H1 (cell line): ENCODE measurements around the gene PITPNC1. TPM values are rescaled to one million over a fixed set of nuclear protein-coding genes. Genes with fewer than 3 reads are reported as not detected.

Experiments
- CTCF ChIA-PET: fragments of 300-600 bp; sonication (Branson Sonifier 250); formaldehyde crosslinking; loops from one replicate; lab custom pipeline; 2021; ENCODE audit not compliant: partially characterized antibody; lab: Charles Lee
- POLR2A ChIA-PET: fragments of 300-600 bp; sonication (Branson Sonifier 250); formaldehyde crosslinking; loops from one replicate; lab custom pipeline; 2021; ENCODE audit warnings: inconsistent platforms; ENCODE audit not compliant: partially characterized antibody; lab: Charles Lee
- DNase-seq, 2 experiments: peaks; one replicate each; pipeline versions ENCODE4 v3.0.0 to v3.0.0-alpha.2; 2010 to 2022; ENCODE audit warnings: low spot score in 2 of 2, low read depth in 1 of 2, mixed read lengths in 1 of 2
- FAIRE-seq: peaks from 2 replicates; lab custom pipeline; 2011; peaks lifted over from hg19 to GRCh38; lab: Jason Lieb, UNC
- H2AFZ ChIP-seq: 2 replicates; pipeline ENCODE4 v1.8.1; 2012; ENCODE audit warnings: low read length, inconsistent platforms
- H2AK5ac ChIP-seq: 2 replicates; pipeline ENCODE4 v1.6.1; 2013; ENCODE audit warnings: low read depth, low read length
- H2BK120ac ChIP-seq: replicated peaks from 2 replicates; pipeline ENCODE3; 2013; ENCODE audit warnings: low read depth, low read length, inconsistent platforms
- H2BK12ac ChIP-seq: 2 replicates; pipeline ENCODE4 v1.6.1; 2013; ENCODE audit warnings: low read depth, low read length
- H2BK15ac ChIP-seq: 2 replicates; pipeline ENCODE4 v1.6.1; 2013; ENCODE audit warnings: low read length
- H2BK20ac ChIP-seq: 2 replicates; pipeline ENCODE4 v1.6.1; 2013; ENCODE audit warnings: low read length
- H2BK5ac ChIP-seq: 2 replicates; pipeline ENCODE4 v1.6.1; 2013; ENCODE audit warnings: low read depth, low read length
- H3K14ac ChIP-seq: 2 replicates; pipeline ENCODE4 v1.6.1; 2013; ENCODE audit warnings: inconsistent platforms; ENCODE audit not compliant: insufficient read length
- H3K18ac ChIP-seq: 2 replicates; pipeline ENCODE4 v1.6.1; 2013; ENCODE audit warnings: low read length; ENCODE audit errors: extremely low read depth
- H3K23ac ChIP-seq: 2 replicates; pipeline ENCODE4 v1.6.1; 2013; ENCODE audit warnings: inconsistent platforms; ENCODE audit not compliant: insufficient read length
- H3K23me2 ChIP-seq: 2 replicates; pipeline ENCODE4 v1.6.1; 2013; ENCODE audit warnings: low read depth, low read length
- H3K27ac ChIP-seq: 2 replicates; pipeline ENCODE4 v1.6.1; 2011; ENCODE audit warnings: low read depth, low read length, inconsistent platforms
- H3K27me3 ChIP-seq, 4 experiments: replicated peaks in 1 of 4; 1 replicate in 1 of 4; 2 replicates in 3 of 4; pipeline versions ENCODE4 v1.6.1 to v1.8.1; 2011 to 2013; ENCODE audit warnings: low read length in 3 of 4, mild to moderate bottlenecking in 3 of 4, inconsistent platforms in 2 of 4, mixed read lengths in 2 of 4, moderate library complexity in 1 of 4; ENCODE audit not compliant: control insufficient read depth in 3 of 4, insufficient read depth in 3 of 4; ENCODE audit errors: extremely low read depth in 1 of 4
- H3K36me3 ChIP-seq, 4 experiments: 2 replicates each; pipeline versions ENCODE4 v1.6.1 to v1.8.1; 2011 to 2013; ENCODE audit warnings: mild to moderate bottlenecking in 4 of 4, low read length in 3 of 4, moderate library complexity in 2 of 4, control low read depth in 1 of 4, inconsistent platforms in 1 of 4; ENCODE audit not compliant: insufficient read depth in 4 of 4, control insufficient read depth in 2 of 4
- H3K4ac ChIP-seq: replicated peaks from 2 replicates; pipeline ENCODE3; 2013; ENCODE audit warnings: low read length, low read depth, mixed read lengths, inconsistent platforms; ENCODE audit not compliant: insufficient read length
- H3K4me1 ChIP-seq, 4 experiments: replicated peaks in 1 of 4; 1 replicate in 1 of 4; 2 replicates in 3 of 4; pipeline versions ENCODE4 v1.6.1 to v1.8.1; 2011 to 2013; ENCODE audit warnings: low read length in 3 of 4, inconsistent platforms in 2 of 4, mixed read lengths in 1 of 4; ENCODE audit not compliant: insufficient read depth in 4 of 4, control insufficient read depth in 3 of 4
- H3K4me2 ChIP-seq, 2 experiments: 2 replicates each; pipeline versions ENCODE4 v1.6.1 to v1.8.1; 2011 to 2013; ENCODE audit warnings: low read depth in 2 of 2, low read length in 2 of 2, control low read depth in 1 of 2, inconsistent platforms in 1 of 2, mild to moderate bottlenecking in 1 of 2; ENCODE audit not compliant: insufficient read depth in 1 of 2
- H3K4me3 ChIP-seq, 4 experiments: fragments of 200-600, 300-600 bp in 1 of 4; sonication (generic), shearing (Covaris generic), sonication (Bioruptor Twin) in 1 of 4; 2 replicates each; pipeline versions ENCODE4 v1.5.1 to v1.8.1; 2011 to 2016; ENCODE audit warnings: low read length in 4 of 4, low read depth in 3 of 4, control low read depth in 2 of 4, inconsistent platforms in 2 of 4, mild to moderate bottlenecking in 2 of 4, mixed read lengths in 1 of 4, moderate library complexity in 1 of 4; ENCODE audit not compliant: insufficient read depth in 2 of 4; ENCODE audit errors: extremely low read depth in 1 of 4
- H3K56ac ChIP-seq: replicated peaks from 2 replicates; pipeline ENCODE3; 2013; ENCODE audit warnings: low read depth, mild to moderate bottlenecking, mixed read lengths, low read length, inconsistent platforms; ENCODE audit not compliant: insufficient read length
- H3K79me1 ChIP-seq: 2 replicates; pipeline ENCODE4 v1.6.1; 2013; ENCODE audit warnings: low read depth, low read length, control low read depth
- H3K79me2 ChIP-seq, 2 experiments: 2 replicates each; pipeline versions ENCODE4 v1.6.1 to v1.8.1; 2012 to 2013; ENCODE audit warnings: low read length in 2 of 2, mild to moderate bottlenecking in 2 of 2, inconsistent platforms in 1 of 2; ENCODE audit not compliant: insufficient read depth in 2 of 2, control insufficient read depth in 1 of 2
- H3K9ac ChIP-seq, 4 experiments: replicated peaks in 1 of 4; 1 replicate in 1 of 4; 2 replicates in 3 of 4; pipeline versions ENCODE4 v1.6.1 to v1.8.1; 2011 to 2013; ENCODE audit warnings: low read depth in 3 of 4, low read length in 3 of 4, control low read depth in 2 of 4, mild to moderate bottlenecking in 2 of 4, moderate library complexity in 2 of 4, inconsistent platforms in 1 of 4; ENCODE audit errors: extremely low read depth in 1 of 4
- H3K9me3 ChIP-seq, 2 experiments: 2 replicates each; pipeline versions ENCODE4 v1.6.1 to v1.8.1; 2012 to 2013; ENCODE audit warnings: mild to moderate bottlenecking in 2 of 2, moderate library complexity in 2 of 2, control low read depth in 1 of 2, inconsistent platforms in 1 of 2, low read depth in 1 of 2, low read length in 1 of 2, mixed read lengths in 1 of 2; ENCODE audit not compliant: insufficient read depth in 2 of 2
- H4K20me1 ChIP-seq, 2 experiments: replicated peaks in 1 of 2; 2 replicates each; pipeline versions ENCODE3 to v1.8.1; 2011 to 2013; ENCODE audit warnings: inconsistent platforms in 2 of 2, low read length in 2 of 2, mild to moderate bottlenecking in 1 of 2; ENCODE audit not compliant: insufficient read depth in 2 of 2, control insufficient read depth in 1 of 2
- H4K5ac ChIP-seq: 2 replicates; pipeline ENCODE4 v1.6.1; 2013; ENCODE audit warnings: low read length, low read depth, mixed read lengths, inconsistent platforms; ENCODE audit not compliant: insufficient read length
- H4K8ac ChIP-seq: 2 replicates; pipeline ENCODE4 v1.8.0; 2013; ENCODE audit warnings: mild to moderate bottlenecking, moderate library complexity, low read length, inconsistent platforms; ENCODE audit not compliant: insufficient read depth; ENCODE audit errors: extremely low read depth
- H4K91ac ChIP-seq: replicated peaks from 2 replicates; pipeline ENCODE3; 2013; ENCODE audit warnings: low read length, mixed read lengths, inconsistent platforms; ENCODE audit not compliant: insufficient read length
- BCL11A ChIP-seq, 2 experiments: IDR thresholded peaks; one replicate each; pipeline ENCODE4 v1.6.1; 2011; ENCODE audit warnings: low read depth in 2 of 2, low read length in 2 of 2, mild to moderate bottlenecking in 2 of 2
- EP300 ChIP-seq, 2 experiments: IDR thresholded peaks; 1 replicate in 1 of 2; 2 replicates in 1 of 2; pipeline ENCODE4 v1.6.1; 2011 to 2012; ENCODE audit warnings: low read depth in 2 of 2, low read length in 2 of 2, mild to moderate bottlenecking in 2 of 2, borderline replicate concordance in 1 of 2, inconsistent platforms in 1 of 2, moderate library complexity in 1 of 2
- FOSL1 ChIP-seq: IDR thresholded peaks from 2 replicates; pipeline ENCODE4 v1.6.1; 2011; ENCODE audit warnings: mild to moderate bottlenecking, low read depth, low read length, moderate library complexity; ENCODE audit not compliant: insufficient read depth
- JUND ChIP-seq: IDR thresholded peaks from 2 replicates; pipeline ENCODE4 v1.6.1; 2011; ENCODE audit warnings: mild to moderate bottlenecking, improper control_type of control experiment, low read length
- KDM1A ChIP-seq: fragments of 200-600, 300-600 bp; sonication (generic); IDR thresholded peaks from 2 replicates; pipeline ENCODE4 v1.7.1; 2016; ENCODE audit warnings: mild to moderate bottlenecking, low read length, borderline replicate concordance
- POLR2A ChIP-seq, 2 experiments: IDR thresholded peaks; 1 replicate in 1 of 2; 2 replicates in 1 of 2; pipeline ENCODE4 v1.6.1; 2011; ENCODE audit warnings: low read depth in 2 of 2, low read length in 2 of 2, mild to moderate bottlenecking in 2 of 2; ENCODE audit errors: control extremely low read depth in 1 of 2
- RFX5 ChIP-seq: IDR thresholded peaks from 2 replicates; pipeline ENCODE4 v1.6.1; 2011; ENCODE audit warnings: low read depth, low read length, improper control_type of control experiment, borderline replicate concordance
- RNF2 ChIP-seq: fragments of 200-900, 300-1000 bp; sonication (generic); IDR thresholded peaks from 2 replicates; pipeline ENCODE4 v1.7.1; 2016; ENCODE audit warnings: borderline replicate concordance, low read depth, mild to moderate bottlenecking, antibody characterized with exemption, low read length; ENCODE audit not compliant: poor library complexity, severe bottlenecking; ENCODE audit errors: missing control alignments
- SAP30 ChIP-seq: fragments of 300-600 bp; sonication (generic); IDR thresholded peaks from 2 replicates; pipeline ENCODE4 v1.7.1; 2012; ENCODE audit warnings: low read length, moderate library complexity, mild to moderate bottlenecking, inconsistent platforms; ENCODE audit not compliant: insufficient read depth, insufficient replicate concordance
- SIX5 ChIP-seq: IDR thresholded peaks from 2 replicates; pipeline ENCODE4 v1.6.1; 2011; ENCODE audit warnings: mild to moderate bottlenecking, low read depth, low read length
- SP2 ChIP-seq: IDR thresholded peaks from 2 replicates; pipeline ENCODE4 v1.6.1; 2012; ENCODE audit warnings: mild to moderate bottlenecking, low read length, inconsistent platforms
- SP4 ChIP-seq: IDR thresholded peaks from 2 replicates; pipeline ENCODE4 v1.6.1; 2012; ENCODE audit warnings: low read length, inconsistent platforms
- WGBS, 2 experiments: shearing (Covaris generic) in 1 of 2; methylation state at CpG; one replicate each; pipeline versions ENCODE4 v1.1.6 to v1.1.7; 2013 to 2015; ENCODE audit warnings: low lambda C conversion rate in 2 of 2, mixed read lengths in 2 of 2, inconsistent platforms in 1 of 2, low coverage in 1 of 2, missing lambda C conversion rate in 1 of 2; ENCODE audit not compliant: insufficient replicate concordance in 2 of 2, insufficient coverage in 1 of 2, insufficient read length in 1 of 2; ENCODE audit errors: extremely low coverage in 1 of 2, missing lambda C conversion rate in 1 of 2; 5-methylcytosine and 5-hydroxymethylcytosine counted together
- polyA plus RNA-seq, 7 experiments: library from polyadenylated mRNA; depleted of rRNA in 3 of 7; stranded (reverse) in 5 of 7; unstranded in 2 of 7; fragments of >200 nt in 5 of 7; fragments of 200-250 nt in 2 of 7; gene quantifications; 1 replicate in 5 of 7; 2 replicates in 1 of 7; 4 replicates in 1 of 7; pipeline versions ENCODE4 v1.2.1 to v1.2.3, GENCODE V29; 2011 to 2013; ENCODE audit warnings: missing spikeins in 2 of 7, mixed read lengths in 2 of 7
- total RNA-seq: library from RNA; stranded (reverse); fragmentation: NEBNext Ultra II Directional; extraction: Animal tissue kit (Norgen Biotek cat#: 25700); gene quantifications from 2 replicates; pipeline ENCODE4 v1.2.1, GENCODE V29; 2021
- TF ChIP-seq, protein P1 (sequence below): IDR thresholded peaks from 2 replicates; pipeline ENCODE4 v1.6.1; 2012; ENCODE audit warnings: inconsistent platforms

Gene PITPNC1
- total and polyA plus RNA-seq, 2 of the 8 experiments (the other 6 are each of a cell fraction or from before 2014, with no cell fraction given) = 17.6 to 54.7 TPM

DNA sequence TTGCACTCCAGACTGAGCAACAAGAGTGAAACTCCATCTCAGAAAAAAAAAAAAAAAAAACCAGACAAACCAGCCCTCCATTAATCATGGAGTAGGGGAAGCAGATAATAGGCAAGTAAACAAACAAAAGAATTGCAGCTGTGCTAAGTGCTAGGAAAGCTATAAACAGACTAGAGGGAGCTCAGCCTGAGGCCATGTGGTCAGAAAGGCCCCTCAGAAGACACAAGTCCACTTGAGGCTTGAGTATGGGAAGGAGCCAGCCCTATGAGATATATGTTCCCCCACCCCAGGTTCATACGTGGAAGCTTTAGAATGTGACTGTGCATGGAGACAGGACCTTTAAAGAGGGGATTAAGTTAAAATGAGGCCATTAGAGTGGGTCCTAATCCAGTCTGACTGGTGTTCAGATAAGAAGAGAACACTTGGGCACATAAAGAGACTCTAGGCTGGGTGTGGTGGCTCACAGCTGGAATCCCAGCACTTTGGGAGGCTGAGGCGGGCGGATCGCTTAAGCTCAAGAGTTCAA is 208.1 kb downstream of the PITPNC1 start:
- Histone ChIP-seq H3K4me1 (no peaks in the 10 kb centered on the region; a peak in 2 of 7 replicates), H3K18ac (no peak overlapping the region), H3K14ac (no peak overlapping the region), H2BK15ac (no peak overlapping the region), H4K91ac (no peak overlapping the region), H3K9ac (no peak overlapping the region), H3K56ac (no peak overlapping the region), H4K8ac (no peak overlapping the region), H2BK20ac (no peak overlapping the region), H4K20me1 (peaks cover 0 to 1% of the 10 kb centered on the region in 2 experiments), H2BK5ac (no peak overlapping the region), H3K79me2 (no peaks in the 10 kb centered on the region), H3K23ac (no peak overlapping the region), H3K79me1 (no peaks in the 10 kb centered on the region), H3K4ac (no peak overlapping the region), H3K27ac (no peak overlapping the region), H3K36me3 (no peaks in the 10 kb centered on the region), H2BK120ac (no peak overlapping the region), H2AK5ac (no peak overlapping the region), H2BK12ac (no peak overlapping the region), H3K27me3 (no peaks in the 10 kb centered on the region), H3K4me2 (no peak overlapping the region), H2AFZ (no peak overlapping the region), H3K23me2 (no peaks in the 10 kb centered on the region), H3K4me3 (no peak overlapping the region), H4K5ac (no peak overlapping the region), H3K9me3 (no peaks in the 10 kb centered on the region)
- no peak for FAIRE-seq
- CTCF ChIA-PET = interaction anchor here (0.6 to 2.1 kb wide), 7 partner anchors 10 to 454 kb away, joined by 3 to 12 read pairs (median 3); no protein-coding TSS in a partner anchor
- POLR2A ChIA-PET = no interaction called here
- 84% methylated on average over 4 of the region's 4 CpGs; no CpG with 5 or more reads in 1 of the 2 experiments for WGBS, 2 experiments
- DNase-seq = no peak
- TF ChIP-seq KDM1A = no peak
- no peak for TF ChIP-seq POLR2A (IDR thresholded peaks at IDR 0.05; ENCODE audit: control extremely low read depth in 1 of 2, low read depth in 2 of 2, low read length in 2 of 2)
- TF ChIP-seq SIX5 = no peak
- TF ChIP-seq RFX5 = no peak
- TF ChIP-seq SP4 = no peak
- TF ChIP-seq, protein P1, sequence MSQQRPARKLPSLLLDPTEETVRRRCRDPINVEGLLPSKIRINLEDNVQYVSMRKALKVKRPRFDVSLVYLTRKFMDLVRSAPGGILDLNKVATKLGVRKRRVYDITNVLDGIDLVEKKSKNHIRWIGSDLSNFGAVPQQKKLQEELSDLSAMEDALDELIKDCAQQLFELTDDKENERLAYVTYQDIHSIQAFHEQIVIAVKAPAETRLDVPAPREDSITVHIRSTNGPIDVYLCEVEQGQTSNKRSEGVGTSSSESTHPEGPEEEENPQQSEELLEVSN = no peak
- TF ChIP-seq BCL11A (IDR thresholded peaks at IDR 0.05; ENCODE audit: low read depth in 2 of 2, low read length in 2 of 2) = no peak
- no peak for TF ChIP-seq SP2
- TF ChIP-seq SAP30 = no peak
- TF ChIP-seq FOSL1 = no peak
- no peak for TF ChIP-seq JUND
- TF ChIP-seq EP300 (IDR thresholded peaks at IDR 0.05; ENCODE audit: borderline replicate concordance in 1 of 2, low read depth in 2 of 2, low read length in 2 of 2) = no peak
- TF ChIP-seq RNF2 = no peak
